ENCODE data around the gene GKN2.

GRCh38 chr2:68926796-68927195 is 25.9 kb downstream of the GKN2 start:
- TF ChIP-seq CTCF (IDR thresholded peaks at IDR 0.05): no peak
- no peak for TF ChIP-seq POLR2A (IDR thresholded peaks at IDR 0.05)

Measured in esophagus squamous epithelium (tissue), 4 donors.